ENCODE measurements around the gene RASGEF1B.
A peak's percentile ranks its signal among the peaks of the same experiment; 100 is the strongest.
"Not testable (repeated sequence)": the region's sequence is repeated elsewhere in the genome, so short reads cannot be mapped to it uniquely, and the experiment has no call there.

The RASGEF1B gene

DNA sequence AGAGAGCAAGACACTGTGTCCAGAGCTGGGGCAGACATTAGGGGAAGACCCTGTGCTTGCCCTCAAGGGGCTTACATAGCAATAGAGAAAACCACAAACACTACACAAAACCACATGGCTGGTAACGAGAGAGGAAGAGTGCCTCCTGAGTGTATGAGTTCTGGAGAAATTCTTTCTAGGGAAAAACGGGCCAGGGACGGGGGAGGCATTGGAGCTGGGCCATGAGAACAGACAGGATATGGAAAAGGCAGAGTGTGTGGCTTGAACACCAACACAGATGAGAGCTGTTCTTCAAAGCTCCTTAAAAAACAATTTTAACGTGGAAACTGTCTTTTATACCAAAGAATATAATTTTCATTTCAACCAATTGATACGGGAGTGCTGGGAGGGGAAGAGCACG lies 42.7 kb downstream of the RASGEF1B start:
- DNase-seq = no peak

DNA sequence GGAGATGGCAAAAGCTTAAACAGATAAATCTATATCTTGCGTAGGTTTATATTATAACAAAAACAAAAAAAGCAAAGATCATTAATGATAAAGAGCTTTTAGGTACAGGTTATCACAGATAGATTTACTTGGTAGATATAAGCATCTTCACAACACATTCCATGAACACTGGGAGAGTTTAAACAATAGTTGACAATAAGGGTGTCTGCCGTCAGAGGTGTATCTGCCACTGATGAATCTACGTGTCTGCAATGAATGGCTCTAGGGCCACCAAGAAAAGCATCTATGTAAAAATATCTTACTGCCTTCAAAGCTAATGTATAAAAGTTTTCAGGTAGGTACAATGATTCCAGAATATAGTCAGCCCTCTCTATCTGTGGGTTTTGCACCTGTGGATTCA lies 43.7 kb downstream of the RASGEF1B start:
- no peak for DNase-seq

DNA sequence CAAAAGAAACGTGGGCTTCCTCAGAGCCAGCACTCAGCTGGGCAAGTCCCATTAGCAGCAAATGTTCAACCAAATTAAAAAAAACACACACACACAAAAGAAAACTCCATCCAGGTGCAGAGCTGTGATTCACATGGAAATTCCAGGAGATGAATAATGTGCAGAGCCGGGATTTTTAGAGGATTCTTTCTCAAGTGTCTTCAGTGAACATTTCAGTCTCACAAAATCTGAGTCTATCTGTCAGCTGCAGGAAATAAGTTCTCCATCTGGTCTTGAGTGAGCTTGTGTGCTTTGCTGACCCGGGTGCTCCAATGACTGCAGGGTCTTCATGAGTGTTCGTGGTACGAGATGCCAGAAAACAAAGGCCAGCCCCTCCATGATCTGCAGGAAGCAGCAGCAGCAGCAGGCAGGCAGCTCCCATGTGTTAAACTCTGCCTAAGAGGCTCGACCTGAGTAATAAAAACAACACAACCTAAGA lies 44.3 kb downstream of the RASGEF1B start:
- DNase-seq = no peak

DNA sequence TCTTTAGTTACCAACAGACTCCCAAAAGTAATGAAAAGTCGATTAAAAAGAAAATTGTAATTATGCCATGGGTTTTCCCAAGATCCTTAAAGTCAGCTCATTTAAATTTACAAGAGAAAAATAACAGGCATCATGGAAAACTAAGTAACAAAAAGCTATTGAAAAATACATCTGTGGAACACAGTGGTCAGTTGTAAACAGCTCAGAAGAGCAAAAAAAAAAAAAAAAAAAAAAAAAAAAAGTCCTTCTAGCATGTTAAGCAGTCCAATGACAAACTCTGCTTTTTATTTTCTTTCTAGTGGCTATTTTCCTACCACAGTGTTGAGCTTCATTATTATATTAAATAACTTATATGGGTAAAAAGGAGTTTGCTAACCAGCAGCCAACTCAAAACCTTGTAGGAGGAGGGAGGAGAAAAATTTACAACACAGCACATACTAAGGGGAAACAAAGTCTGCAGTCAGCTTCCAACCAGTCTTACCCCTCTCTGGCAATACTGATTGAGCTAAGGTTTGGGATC lies 44.9 kb downstream of the RASGEF1B start:
- no peak for DNase-seq

DNA sequence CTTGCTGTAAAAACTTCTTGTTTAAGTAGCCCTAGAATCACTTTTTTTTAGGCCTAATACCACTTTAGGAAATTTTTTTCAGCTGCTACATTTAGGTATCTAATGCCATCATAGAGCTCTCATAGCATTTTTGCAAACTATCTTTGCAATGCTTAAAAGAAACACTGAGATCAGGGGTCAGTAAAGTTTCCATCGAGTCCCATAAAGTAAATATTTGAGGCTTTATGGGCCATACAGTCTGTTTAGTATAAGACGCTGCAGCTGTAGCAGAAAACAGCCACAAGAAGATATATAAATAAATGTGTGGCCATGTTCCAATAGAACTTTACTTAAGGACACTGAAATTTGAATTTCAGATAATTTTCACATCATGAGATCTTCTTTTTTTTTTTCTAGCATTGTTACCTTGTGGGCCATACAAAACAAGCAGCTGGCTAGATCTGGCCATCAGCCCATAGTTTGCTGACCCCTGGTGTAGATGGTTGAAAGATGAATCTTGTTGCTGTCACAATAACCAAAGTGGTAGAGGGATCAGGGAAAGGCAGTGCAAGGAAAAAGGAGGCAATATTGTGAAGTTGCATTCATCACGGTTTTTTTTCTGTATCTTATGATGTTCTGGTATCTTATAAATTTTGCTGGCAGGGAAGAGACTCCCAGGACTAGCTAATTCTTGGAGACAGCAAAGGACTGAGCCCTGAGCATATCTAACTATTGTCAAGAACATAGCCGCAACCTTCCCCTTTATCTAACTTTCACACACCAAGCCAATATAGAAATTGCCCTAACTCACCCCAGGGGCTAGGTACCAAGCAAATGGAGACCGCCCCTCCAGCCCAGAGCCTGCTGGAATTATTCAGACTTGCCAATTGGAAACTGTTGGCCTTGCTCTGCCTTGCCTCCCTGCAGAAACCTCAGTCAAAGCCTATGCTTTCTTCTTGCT lies 46.6 kb downstream of the RASGEF1B start:
- DNase-seq = peak; percentile 15

DNA sequence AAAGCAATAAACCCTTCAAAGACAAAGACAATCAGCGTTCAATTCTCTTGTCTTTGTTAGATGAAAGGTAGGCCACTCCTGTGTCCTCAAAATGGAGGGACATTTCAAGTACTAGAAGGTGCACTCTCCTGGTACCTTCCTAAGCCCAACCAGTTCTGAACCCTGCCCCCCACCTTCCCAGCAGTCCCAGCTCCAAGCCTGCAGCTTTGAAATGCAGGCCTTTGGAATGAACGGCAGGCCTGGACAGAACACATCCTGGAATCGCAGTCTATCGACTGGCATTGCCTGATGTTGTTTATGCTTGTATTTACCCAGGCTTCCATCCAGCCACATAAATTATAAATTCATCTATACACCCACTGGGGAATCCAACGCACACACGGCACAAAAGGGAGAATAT lies 47.4 kb downstream of the RASGEF1B start:
- no peak for DNase-seq

DNA sequence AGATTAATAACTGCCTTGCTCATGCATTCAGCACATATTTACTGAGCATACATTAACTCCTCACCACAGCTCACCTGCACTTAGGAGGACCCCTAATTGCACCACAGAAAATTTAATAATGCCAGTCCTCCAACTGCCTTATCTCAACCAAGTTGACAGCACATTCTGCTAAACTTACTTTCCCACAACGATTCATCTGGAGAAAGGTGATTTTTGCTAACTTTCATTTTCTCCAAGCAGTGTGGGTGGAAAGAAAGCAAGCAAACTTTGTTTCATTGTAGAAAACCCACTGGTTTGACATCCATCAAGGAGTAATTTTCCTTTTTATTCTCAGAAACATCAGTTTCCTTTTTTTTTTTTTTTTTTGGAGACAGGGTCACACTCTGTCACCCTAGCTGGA lies 49.1 kb downstream of the RASGEF1B start:
- peak; percentile 42 for DNase-seq

DNA sequence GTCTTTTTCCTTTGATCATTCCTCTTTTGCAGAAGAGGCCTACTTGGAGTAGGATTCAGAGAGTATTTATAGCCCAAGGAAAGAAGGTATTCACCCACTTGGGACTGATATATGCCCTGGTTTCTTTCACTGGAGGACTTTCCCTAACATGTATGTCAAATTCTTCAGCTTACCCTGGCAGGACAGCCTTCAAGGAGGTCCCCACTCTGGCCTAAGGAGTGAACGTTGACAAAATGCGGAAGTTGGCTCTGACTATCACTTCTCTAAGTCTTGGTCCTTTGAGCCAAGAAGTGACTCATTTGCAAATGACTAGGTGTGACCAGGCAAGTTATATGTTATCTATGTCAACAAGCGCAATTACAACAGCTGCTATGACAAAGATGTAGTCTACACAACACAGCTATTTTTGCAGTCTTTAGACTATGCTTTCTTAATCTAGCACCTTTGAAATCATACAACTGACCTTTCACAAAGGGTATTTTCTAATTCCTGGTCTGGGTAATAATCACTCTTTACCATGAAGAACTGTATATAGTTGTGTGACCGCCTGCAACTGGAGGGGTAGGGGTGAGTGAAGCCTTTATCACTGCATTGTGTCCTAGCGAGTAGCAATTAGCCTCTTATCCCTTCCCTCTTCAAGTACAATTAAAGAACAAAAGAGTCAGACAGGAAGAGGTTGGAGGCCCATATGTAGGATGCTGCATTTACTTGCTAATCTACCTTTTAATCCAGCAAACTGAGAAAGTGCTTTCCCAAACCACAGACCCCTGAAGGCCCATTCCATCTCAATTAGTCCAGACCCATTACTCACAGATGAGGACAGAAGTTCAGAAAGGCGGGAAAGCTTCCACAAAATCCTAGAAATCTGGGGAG lies 50.1 kb downstream of the RASGEF1B start:
- DNase-seq = peak; percentile 98

DNA sequence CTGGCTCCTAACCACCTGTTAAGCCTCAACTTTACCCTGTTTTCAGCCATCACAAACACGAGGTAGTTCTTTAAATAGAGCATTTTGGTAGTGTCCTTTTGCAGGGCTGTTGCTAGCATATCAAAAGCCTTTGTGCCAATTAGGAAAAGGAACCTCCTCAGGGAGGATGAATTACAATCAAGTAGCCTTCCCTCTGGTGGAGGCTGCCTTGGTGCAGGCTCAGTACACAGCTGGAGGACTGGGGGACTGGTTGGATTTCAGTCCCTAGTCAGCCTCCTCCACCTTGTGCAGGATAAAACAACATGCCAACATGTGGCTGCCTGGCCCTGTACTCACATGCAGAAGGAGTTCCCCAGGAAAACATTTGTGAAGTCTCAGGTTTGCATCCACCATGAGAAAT lies 53.1 kb downstream of the RASGEF1B start:
- DNase-seq = no peak

DNA sequence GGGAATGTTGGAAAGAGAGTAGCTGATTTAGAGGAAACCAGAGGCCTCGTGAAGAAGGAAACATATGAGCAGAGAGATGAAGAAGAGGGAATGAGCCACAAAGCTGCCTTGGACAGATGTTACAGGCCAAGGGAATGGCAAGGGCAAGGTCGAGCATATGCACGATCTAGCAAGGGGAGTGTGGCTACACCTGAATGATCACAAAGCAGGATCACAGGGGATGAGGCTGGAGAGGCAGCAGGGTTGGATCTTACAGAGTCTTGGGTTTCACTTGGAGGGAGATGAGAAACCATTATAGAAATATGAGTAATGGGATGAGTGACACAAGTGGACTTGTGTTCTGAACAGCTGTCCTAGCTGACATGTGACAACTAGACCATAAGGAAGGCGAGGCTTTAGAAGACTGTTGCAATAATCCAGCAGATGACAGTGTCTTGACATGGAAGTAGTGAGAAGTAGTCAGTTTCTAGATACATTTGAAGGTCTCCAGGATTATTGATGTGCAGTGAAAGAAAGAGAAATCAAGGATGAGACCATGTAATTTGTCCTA lies 58.7 kb downstream of the RASGEF1B start:
- DNase-seq = no peak

DNA sequence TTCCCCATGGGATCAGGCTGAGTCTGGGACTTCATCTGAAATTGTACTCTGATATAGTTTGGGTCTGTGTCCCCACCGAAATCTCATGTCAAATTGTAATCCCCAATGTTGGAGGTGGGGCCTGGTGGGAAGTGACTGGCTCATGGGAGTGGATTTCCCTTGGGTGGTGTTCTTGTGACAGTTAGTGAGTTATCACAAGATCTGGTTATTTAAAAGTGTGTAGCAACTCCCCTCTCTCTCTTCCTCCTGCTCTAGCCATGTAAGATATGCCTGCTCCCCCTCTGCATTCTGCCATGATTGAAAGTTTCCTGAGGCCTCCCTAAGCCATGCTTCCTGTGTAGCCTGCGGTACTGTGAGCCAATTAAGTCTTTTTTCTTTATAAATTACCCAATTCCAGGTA lies 61.0 kb downstream of the RASGEF1B start:
- peak; percentile 31 for DNase-seq

DNA sequence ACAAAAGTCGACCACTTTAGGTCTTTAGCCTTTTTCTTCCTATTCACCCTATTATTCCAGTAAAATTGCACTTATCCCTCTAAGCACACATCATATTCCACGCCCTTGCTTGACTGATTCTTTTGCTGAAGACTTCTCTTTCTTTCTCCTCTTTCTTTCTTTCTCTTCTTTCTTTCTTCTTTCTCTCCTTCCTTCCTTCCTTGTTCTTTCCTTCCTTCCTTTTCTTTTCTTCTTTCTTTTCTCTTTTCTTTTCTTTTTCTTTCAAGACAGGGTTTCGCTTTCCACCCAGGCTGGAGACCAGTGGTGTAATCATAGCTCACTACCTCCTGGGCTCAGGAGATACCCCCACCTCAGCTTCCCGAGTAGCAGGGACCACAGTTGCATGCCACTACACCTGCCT lies 61.9 kb downstream of the RASGEF1B start:
- no peak for DNase-seq

DNA sequence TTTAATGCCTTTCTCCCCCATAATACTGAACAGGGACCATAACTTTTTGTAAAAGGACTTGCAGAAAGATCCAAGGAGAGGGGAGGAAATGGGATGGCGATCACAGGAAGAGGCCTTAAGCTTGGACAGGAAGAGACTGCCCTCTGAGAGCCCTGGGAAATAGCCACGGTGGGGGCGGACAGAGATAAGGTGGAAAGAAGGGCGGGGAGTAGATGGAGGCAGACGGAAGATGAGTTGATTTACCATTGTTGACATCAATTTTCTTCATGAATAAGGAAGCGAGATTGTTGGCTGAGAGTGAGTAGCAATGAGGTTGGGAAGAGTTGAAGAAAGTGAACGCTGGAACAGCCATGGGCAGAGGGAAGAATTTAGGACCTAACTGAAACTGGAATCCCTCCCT lies 63.4 kb downstream of the RASGEF1B start:
- no peak for DNase-seq

DNA sequence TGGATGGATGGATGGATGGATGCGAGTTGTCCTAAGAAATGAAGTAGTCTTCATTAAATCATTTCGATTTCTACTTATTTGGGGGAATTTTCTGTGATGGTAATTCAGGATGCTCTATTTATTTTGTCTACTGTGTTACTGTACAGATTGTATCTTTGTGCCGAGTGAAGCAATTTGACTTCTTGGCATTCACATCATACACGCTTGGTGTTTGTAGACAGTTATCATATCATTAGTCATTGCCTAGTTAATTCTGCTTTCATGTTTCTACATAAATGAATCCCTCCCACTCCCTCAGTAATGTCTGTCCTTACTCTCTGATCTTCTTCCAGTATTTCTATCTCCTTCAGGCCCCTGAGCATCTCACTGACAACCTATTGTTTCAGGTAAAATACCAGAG lies 64.0 kb downstream of the RASGEF1B start:
- no peak for DNase-seq

DNA sequence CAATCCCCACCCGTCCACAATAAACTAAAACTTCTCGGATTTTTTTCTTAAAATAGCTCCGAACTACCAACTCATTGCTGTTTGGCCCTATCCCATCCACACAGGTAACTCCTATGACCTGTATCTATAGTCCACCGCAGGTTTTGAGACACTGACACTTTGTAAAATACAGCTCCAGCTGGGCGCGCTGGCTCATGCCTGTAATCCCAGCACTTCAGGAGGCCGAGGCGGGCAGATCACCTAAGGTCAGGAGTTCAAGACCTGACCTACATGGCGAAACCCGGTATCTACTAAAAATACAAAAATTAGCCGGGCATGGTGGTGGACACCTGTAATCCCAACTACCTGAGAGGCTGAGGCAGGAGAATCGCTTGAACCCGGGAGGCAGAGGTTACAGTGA lies 65.2 kb downstream of the RASGEF1B start:
- DNase-seq = not testable (repeated sequence)

DNA sequence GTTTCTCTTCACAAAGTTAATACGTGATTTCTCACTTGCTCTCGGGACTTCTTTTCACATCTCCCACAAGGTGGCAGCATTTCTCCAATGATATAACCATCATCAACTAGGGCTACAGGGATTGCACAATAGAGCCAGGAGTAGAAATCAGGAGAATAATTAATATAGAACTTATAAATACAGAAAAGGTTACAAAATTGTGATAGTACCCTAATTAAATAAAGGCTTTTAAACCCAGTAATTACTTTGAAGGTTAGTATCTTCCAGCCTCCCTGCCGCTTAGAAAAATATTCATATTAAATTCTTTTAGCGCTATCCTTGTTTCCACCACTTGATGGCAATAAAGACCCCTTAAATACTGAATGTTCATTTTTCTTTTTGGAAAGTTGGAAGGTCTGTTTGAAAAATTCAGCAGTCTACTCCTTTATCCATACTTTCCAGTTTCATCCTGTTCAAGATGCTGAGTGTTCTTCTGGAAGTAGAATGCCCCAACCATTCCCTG lies 65.8 kb downstream of the RASGEF1B start:
- peak; percentile 86 for DNase-seq

DNA sequence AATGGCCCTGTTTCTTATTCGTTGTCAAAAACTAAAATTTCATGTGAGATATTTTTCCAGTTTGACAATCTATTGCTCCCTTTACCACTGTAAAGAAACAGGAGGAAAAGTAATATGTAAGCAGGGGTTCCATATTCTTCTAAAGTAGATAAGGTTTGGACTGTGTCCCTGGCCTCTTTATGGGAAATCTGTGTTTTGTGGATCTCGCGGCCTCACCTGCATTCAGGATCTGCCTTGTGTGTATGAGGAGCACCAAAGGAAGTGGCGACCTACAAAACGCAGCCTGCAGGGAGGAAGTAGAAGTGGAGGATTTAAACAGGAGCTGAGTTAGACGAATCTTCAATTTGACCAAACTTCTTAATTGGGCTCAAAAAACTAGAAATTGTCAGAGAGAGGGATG lies 67.0 kb downstream of the RASGEF1B start:
- no peak for DNase-seq

DNA sequence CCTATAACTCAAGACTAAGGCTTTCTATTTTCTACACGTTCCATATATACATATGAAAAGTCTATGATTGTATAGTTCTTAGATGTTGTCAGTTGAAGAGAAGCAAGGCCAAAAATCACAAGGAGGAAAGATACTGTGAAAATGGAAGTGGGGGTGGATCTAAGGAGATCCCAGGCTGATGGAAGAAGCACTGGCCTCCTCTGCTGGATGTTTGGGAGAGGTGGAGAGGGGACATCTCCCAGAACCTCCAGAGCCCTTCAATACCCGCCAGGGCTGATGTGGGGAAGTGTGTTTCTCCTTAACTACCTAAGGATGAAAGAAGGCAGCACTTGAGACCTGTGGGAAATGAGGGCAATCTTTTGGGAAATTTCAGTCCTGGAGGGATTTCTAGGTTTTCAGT lies 67.4 kb downstream of the RASGEF1B start:
- no peak for DNase-seq

DNA sequence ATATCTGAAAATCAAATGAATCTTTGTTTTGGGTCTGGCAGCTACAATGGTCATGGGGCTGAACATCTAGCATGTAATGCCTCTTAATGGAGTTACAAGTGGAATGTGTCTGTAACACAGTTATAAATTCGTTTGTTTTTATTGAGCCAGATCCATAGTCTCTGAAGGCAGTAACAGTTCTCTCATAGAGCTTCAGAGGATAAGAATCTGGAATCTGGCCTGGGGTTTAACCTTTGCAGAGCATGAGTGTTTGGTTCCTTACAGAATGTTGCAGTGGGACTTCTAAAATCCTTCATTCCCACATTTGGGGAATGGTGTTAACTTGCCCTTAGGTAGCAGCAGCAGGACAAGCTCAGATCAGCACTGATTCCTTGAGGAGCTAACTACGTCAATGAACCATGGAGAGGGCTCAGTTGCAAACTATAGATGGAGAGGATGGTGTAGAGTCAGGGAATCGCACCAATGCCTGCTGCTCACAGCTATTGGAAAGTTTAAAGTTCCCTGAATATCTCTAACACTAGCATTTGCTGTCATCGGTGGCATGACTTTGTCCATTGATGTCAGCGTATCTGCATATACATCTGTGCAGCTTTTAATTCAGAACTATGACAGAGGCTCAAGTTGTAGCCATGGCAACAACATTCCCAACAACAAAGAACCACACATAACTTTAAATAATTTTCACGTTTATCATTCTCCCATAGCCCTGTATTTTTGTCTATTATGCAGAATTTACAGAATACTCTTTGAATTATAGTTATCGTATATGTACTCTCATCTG lies 72.2 kb downstream of the RASGEF1B start:
- DNase-seq = no peak

DNA sequence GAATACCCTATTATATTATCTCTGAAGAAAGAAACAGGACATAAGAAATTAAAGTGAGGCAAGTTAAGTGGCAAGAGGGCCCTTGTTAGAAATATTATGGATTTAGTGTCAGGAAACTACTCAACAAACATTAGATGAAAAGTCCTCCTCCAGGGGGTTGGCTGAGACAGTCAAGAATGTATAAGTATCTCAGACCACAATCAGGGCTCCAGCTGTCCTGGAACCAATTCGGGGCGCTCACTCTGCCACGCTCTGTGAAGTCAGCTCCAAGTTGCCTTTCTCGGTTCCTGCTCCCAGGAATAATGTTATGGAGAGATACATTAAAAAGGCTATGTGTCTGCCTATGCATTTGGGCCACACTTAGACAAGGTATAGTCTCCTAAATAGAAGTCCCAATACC lies 73.3 kb downstream of the RASGEF1B start:
- DNase-seq = no peak

DNA sequence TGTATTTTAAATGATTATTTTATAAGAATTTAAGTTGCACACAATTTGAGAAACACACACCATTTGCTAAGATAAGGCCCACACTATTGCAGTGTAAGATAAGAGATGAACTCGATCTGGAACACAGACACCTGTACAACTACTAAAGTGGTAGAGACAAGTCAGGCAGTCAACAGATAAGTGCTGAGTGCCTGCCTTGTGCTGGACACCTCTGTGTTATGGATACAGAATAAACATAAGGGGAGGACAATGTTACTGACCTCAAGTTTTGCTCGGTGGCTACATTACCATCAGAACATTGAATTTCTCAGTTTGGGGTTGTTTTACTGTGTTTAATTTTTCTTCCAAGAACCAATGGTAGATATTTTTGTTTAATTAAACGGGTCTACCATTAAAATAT lies 74.1 kb downstream of the RASGEF1B start:
- no peak for DNase-seq

DNA sequence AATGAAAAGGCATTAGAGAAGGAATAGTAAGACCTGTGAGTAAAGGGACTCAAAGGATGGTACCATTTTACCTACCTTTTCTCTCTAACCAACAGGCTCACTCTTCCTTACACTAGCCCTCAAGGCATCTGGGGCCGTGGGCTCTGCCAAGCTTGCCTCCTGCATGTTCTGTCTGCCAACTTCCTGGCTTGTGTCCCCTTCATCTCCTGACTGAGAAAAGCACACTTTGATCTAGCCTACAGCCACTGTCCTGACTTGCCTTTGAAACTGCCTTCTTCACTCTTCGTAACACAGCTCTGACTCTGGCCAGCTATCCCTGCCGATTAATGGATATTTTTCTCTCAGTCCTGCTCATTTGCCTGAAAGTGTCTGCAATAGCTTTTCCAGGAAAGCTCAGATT lies 76.5 kb downstream of the RASGEF1B start:
- DNase-seq = no peak
